ENCODE results near the gene TMEM130. TPM values are rescaled to one million over a fixed set of nuclear protein-coding genes. Genes with fewer than 3 reads are reported as not detected.
A peak's percentile ranks its signal among the peaks of the same experiment; 100 is the strongest.

TMEM130 gene
- total RNA-seq, 4 donors from 2014 or later = 0.30 to 5.7 (median 1.8) TPM

- Histone ChIP-seq H3K9me3 (no peaks in the 10 kb centered on the region), H3K36me3 (peaks cover 0 to 54% (median 0%) of the 10 kb centered on the region in 3 donors), H3K27me3 (no peaks in the 10 kb centered on the region), H3K4me3 (no peak overlapping the region), H3K4me1 (peaks cover 0 to 27% (median 10%) of the 10 kb centered on the region in 4 donors), H3K27ac (no peak overlapping the region)
- TF ChIP-seq POLR2A (IDR thresholded peaks at IDR 0.05) = no peak
- TF ChIP-seq EP300 (IDR thresholded peaks at IDR 0.05) = no peak
- TF ChIP-seq CTCF (IDR thresholded peaks at IDR 0.05) = no peak
- WGBS, 2 donors = 87 to 89% methylated on average over 9 of the region's 9 CpGs
- no peak for DNase-seq (ENCODE audit: low spot score in 2 of 2)
Measured at GRCh38 chr7:98881561-98882315, 11.9 kb upstream of the TMEM130 start.

GRCh38 chr7:98880485-98880884 lies 10.7 kb upstream of the TMEM130 start:
- 93% methylated on average over 8 of the region's 8 CpGs for WGBS, 2 donors
- H3K4me3 ChIP-seq = no peak overlapping the region

GRCh38 chr7:98879979-98880315 lies 10.1 kb upstream of the TMEM130 start:
- Histone ChIP-seq H3K9me3 (no peaks in the 10 kb centered on the region), H3K27me3 (no peaks in the 10 kb centered on the region), H3K4me3 (peak overlapping the region in 3 of 4 donors; percentile 96 to 100 (median 97)), H3K27ac (no peak overlapping the region), H3K36me3 (peaks cover 0 to 41% (median 0%) of the 10 kb centered on the region in 3 donors), H3K4me1 (peaks cover 0 to 27% (median 10%) of the 10 kb centered on the region in 4 donors)
- DNase-seq (ENCODE audit: low spot score in 2 of 2) = no peak
- TF ChIP-seq EP300 (IDR thresholded peaks at IDR 0.05) = no peak
- TF ChIP-seq CTCF (IDR thresholded peaks at IDR 0.05) = no peak
- TF ChIP-seq POLR2A (IDR thresholded peaks at IDR 0.05) = no peak
- 59 to 65% methylated on average over 9 of the region's 9 CpGs for WGBS, 2 donors

More at GRCh38 chr7:98880485-98880884, 10.7 kb upstream of the TMEM130 start:
- Histone ChIP-seq H3K9me3 (no peaks in the 10 kb centered on the region), H3K27ac (no peak overlapping the region), H3K27me3 (no peaks in the 10 kb centered on the region), H3K4me1 (peaks cover 0 to 27% (median 10%) of the 10 kb centered on the region in 4 donors), H3K36me3 (peaks cover 0 to 47% (median 0%) of the 10 kb centered on the region in 3 donors)
- no peak for DNase-seq (ENCODE audit: low spot score in 2 of 2)
- no peak for TF ChIP-seq EP300 (IDR thresholded peaks at IDR 0.05)

GRCh38 chr7:98879198-98879978 lies 9.6 kb upstream of the TMEM130 start:
- TF ChIP-seq CTCF (IDR thresholded peaks at IDR 0.05) (peak in 2 of 5 experiments; percentile 8 to 12), POLR2A (IDR thresholded peaks at IDR 0.05) (no peak)

GRCh38 chr7:98878365-98879197 lies 8.8 kb upstream of the TMEM130 start, which contains the start of gene TRRAP:
Gene TRRAP, plus strand, starts transcription at chr7:98878532. Its CDS starts 2,619 bp downstream, at chr7:98881151.
- peaks cover 0 to 28% (median 0%) of the 10 kb centered on the region in 3 donors for H3K36me3 ChIP-seq
- no peaks in the 10 kb centered on the region for H3K9me3 ChIP-seq
- peak; percentile 28 to 41 for DNase-seq (ENCODE audit: low spot score in 2 of 2)
- TF ChIP-seq EP300 (IDR thresholded peaks at IDR 0.05) (peak in 1 of 2 donors; percentile 73), POLR2A (IDR thresholded peaks at IDR 0.05) (peak in 1 of 2 donors; percentile 19), CTCF (IDR thresholded peaks at IDR 0.05) (peak; percentile 92 to 97 (median 97))
- H3K27me3 ChIP-seq = no peaks in the 10 kb centered on the region
- H3K4me3 ChIP-seq = peak within 1 kb of the TSS; percentile 93 to 100 (median 96)
- H3K4me1 ChIP-seq = peaks cover 0 to 24% (median 10%) of the 10 kb centered on the region in 4 donors
- WGBS, 2 donors = 0 to 1% methylated on average over 33 to 66 of the region's 113 CpGs
- peak within 1 kb of the TSS; percentile 83 to 99 (median 96) for H3K27ac ChIP-seq

More at GRCh38 chr7:98879198-98879978, 9.6 kb upstream of the TMEM130 start:
- Histone ChIP-seq H3K9me3 (no peaks in the 10 kb centered on the region), H3K27ac (peak overlapping the region; percentile 83 to 99 (median 96)), H3K4me3 (peak overlapping the region; percentile 93 to 100 (median 96)), H3K36me3 (peaks cover 0 to 36% (median 0%) of the 10 kb centered on the region in 3 donors), H3K27me3 (no peaks in the 10 kb centered on the region), H3K4me1 (peaks cover 0 to 27% (median 10%) of the 10 kb centered on the region in 4 donors)
- 4% methylated on average over 27 to 29 of the region's 29 CpGs for WGBS, 2 donors
- no peak for DNase-seq (ENCODE audit: low spot score in 2 of 2)
